RWPE2 (cell line): ENCODE data around the gene RANGRF.

Experiments used
- ATAC-seq: fragments of 200-7000 bp; cut with Tn5 transposase; 3 replicates; pipeline ENCODE4 v1.9.1; 2021; ENCODE audit warnings: low read depth
- DNase-seq: peaks from one replicate; pipeline ENCODE4 v3.0.0-alpha.2; 2020; ENCODE audit warnings: low spot score
- H3K27ac ChIP-seq: fragments of 450-650 bp; 2 replicates; pipeline ENCODE4 v1.5.1; 2017; ENCODE audit warnings: mild to moderate bottlenecking; ENCODE audit not compliant: poor library complexity, severe bottlenecking
- H3K27me3 ChIP-seq: fragments of 250-450 bp; sonication (Bioruptor Pico); 2 replicates; pipeline ENCODE4 v1.5.1; 2021; ENCODE audit warnings: mild to moderate bottlenecking, moderate library complexity; ENCODE audit not compliant: insufficient read depth, poor library complexity, severe bottlenecking
- H3K36me3 ChIP-seq: fragments of 250-450 bp; sonication (Bioruptor Pico); 2 replicates; pipeline ENCODE4 v1.5.1; 2020; ENCODE audit warnings: low read depth, mild to moderate bottlenecking, moderate library complexity
- H3K4me1 ChIP-seq: fragments of 250-450 bp; sonication (Bioruptor Pico); 2 replicates; pipeline ENCODE4 v1.5.1; 2021; ENCODE audit warnings: mild to moderate bottlenecking, moderate library complexity; ENCODE audit not compliant: insufficient read depth, poor library complexity, severe bottlenecking
- H3K4me3 ChIP-seq: fragments of 250-450 bp; sonication (Bioruptor Pico); 2 replicates; pipeline ENCODE4 v1.5.1; 2021; ENCODE audit warnings: mild to moderate bottlenecking, moderate library complexity; ENCODE audit not compliant: severe bottlenecking
- H3K9me3 ChIP-seq: fragments of 250-450 bp; sonication (Bioruptor Pico); 2 replicates; pipeline ENCODE4 v1.5.1; 2021; ENCODE audit warnings: mild to moderate bottlenecking, moderate library complexity; ENCODE audit not compliant: severe bottlenecking
- CTCF ChIP-seq: fragments of 450-650 bp; IDR thresholded peaks from one replicate; pipeline ENCODE4 v1.5.1; 2017; ENCODE audit warnings: mild to moderate bottlenecking, moderate library complexity; ENCODE audit not compliant: poor library complexity, severe bottlenecking

Gene RANGRF

GRCh38 chr17:8289103-8289397, 580 bp downstream of the RANGRF start:
- Histone ChIP-seq H3K36me3 (peaks cover 5% of the 10 kb centered on the region; the same call in 1 of the 2 replicates), H3K4me1 (peaks cover 4% of the 10 kb centered on the region)
- no peak for ATAC-seq

DNA sequence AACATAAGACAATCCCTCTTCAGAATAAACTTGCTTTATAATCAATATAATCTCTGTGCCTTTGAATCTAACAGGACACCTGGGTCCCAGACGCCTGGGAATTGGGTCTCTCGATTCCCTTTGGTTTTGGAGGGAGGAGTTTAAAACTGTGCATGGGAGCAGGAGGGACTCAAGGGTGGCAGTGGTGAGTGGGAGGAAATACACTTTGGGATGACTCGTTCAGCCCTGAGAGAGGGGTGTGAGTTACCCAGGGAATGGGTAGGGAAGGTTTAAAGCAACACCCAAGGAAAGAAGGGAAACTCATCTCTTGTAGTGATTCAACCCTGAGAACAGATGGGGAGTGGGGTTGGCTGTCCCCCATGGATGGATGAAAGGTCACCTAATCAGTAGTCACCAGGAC, 1.6 kb downstream of the RANGRF start:
- Histone ChIP-seq H3K4me3 (no peak overlapping the region), H3K27ac (no peak overlapping the region)
- TF ChIP-seq CTCF, result no peak

More at GRCh38 chr17:8289103-8289397, 580 bp downstream of the RANGRF start:
- Histone ChIP-seq H3K27ac (peak overlapping the region; percentile 25), H3K9me3 (no peaks in the 10 kb centered on the region), H3K4me3 (peak overlapping the region; percentile 80), H3K27me3 (no peaks in the 10 kb centered on the region)
- no peak for TF ChIP-seq CTCF
- no peak for DNase-seq

DNA sequence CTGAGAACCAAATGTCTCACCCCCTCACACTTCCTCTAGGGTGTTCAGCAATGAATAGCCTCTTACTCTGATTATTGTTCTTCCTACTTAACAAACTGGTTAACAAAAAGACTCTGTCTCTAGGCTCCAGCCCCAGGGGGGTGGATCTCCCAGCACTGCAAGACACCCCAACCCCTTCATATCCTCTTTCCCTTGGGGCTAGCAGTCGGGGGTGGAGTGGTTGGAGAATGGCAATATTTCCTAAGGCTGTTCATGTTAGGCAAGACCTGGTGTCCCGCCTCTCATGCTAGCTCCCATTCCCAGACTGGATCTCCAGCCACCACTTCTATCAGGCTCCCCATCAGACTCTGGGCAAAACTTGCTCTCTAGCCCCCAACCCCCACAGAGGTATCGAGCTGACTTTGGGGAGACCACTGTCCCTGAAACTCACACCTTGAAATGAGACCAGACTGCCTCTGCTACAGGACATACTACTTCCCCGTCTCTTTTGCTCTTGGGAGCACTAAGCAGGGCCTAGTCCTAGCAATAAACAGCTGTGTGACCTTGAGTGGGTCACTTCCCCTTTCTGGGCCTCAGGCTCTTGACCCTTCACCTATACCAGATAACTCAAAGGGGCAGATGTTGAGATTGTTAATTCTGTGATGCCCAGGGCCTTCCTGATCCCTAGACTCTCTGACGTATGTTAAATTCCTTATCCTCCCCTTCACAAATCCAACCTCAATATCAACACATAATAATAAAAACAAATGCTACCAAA, 4.3 kb downstream of the RANGRF start:
- H3K4me1 ChIP-seq, result no peaks in the 10 kb centered on the region
- no peak overlapping the region for H3K4me3 ChIP-seq
- H3K27ac ChIP-seq, result no peak overlapping the region

More for the DNA sequence above, 1.6 kb downstream of the RANGRF start:
- Histone ChIP-seq H3K9me3 (no peaks in the 10 kb centered on the region), H3K4me1 (peaks cover 4% of the 10 kb centered on the region), H3K27me3 (no peaks in the 10 kb centered on the region), H3K36me3 (peaks cover 5% of the 10 kb centered on the region; the same call in 1 of the 2 replicates)
- ATAC-seq (no peak), DNase-seq (no peak)

GRCh38 chr17:8294361-8294760, 5.9 kb downstream of the RANGRF start:
- H3K27ac ChIP-seq, result no peak overlapping the region
- no peaks in the 10 kb centered on the region for H3K27me3 ChIP-seq
- H3K9me3 ChIP-seq, result no peaks in the 10 kb centered on the region
- DNase-seq (no peak), ATAC-seq (no peak)
- no peak for TF ChIP-seq CTCF
- peaks cover 5% of the 10 kb centered on the region; the same call in 1 of the 2 replicates for H3K36me3 ChIP-seq
- H3K4me3 ChIP-seq, result no peak overlapping the region
- no peaks in the 10 kb centered on the region for H3K4me1 ChIP-seq

More for the DNA sequence above, 4.3 kb downstream of the RANGRF start:
- no peaks in the 10 kb centered on the region for H3K9me3 ChIP-seq
- peaks cover 5% of the 10 kb centered on the region; the same call in 1 of the 2 replicates for H3K36me3 ChIP-seq
- no peak for TF ChIP-seq CTCF
- DNase-seq (no peak), ATAC-seq (no peak)
- no peaks in the 10 kb centered on the region for H3K27me3 ChIP-seq

DNA sequence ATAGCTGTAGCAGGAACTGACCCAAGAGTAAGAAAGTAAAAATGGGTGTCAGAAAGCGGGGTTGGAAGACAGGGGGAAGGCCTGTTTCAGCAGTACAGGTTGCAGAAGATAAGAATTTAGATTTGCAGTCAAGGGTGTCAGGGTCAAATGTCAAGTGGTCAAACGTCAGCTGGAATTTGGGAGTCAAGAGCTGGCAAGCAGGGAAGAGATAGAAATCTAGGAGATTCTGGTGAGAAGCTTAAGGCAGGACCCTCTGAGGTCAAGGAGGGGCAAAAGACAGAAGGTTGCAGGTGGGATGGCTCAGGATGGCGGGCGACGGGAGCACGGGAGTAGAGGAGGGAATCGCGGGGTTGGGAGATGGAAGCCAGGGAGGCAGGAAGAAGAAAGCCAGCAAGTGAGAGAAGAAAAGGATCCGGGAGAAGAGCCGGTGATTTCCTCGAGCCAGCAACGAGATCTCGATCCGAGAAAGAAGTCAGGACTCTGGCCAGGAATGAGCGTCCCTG, 6.4 kb downstream of the RANGRF start:
- H3K4me1 ChIP-seq, result no peaks in the 10 kb centered on the region
- TF ChIP-seq CTCF, result no peak
- H3K27me3 ChIP-seq, result no peaks in the 10 kb centered on the region
- peak overlapping the region; percentile 68 for H3K27ac ChIP-seq
- no peaks in the 10 kb centered on the region for H3K9me3 ChIP-seq
- H3K36me3 ChIP-seq, result peaks cover 2% of the 10 kb centered on the region; the same call in 1 of the 2 replicates
- peak overlapping the region; percentile 58 for H3K4me3 ChIP-seq
- DNase-seq, result no peak
- peak; percentile 24 for ATAC-seq
